Large intestine (tissue), 3 donors: Measurements from ENCODE around the gene DYNC2I2. TPM values are rescaled to one million over a fixed set of nuclear protein-coding genes. Genes with fewer than 3 reads are reported as not detected.
"Not testable (repeated sequence)": the region's sequence is repeated elsewhere in the genome, so short reads cannot be mapped to it uniquely, and the experiment has no call there.

Source experiments
- DNase-seq, 2 donors: peaks; one replicate each; pipeline versions ENCODE4 v3.0.0 to v3.0.0-alpha.2; 2013
- H3K27ac ChIP-seq: one replicate; pipeline ENCODE4 v1.5.1; 2013; ENCODE audit warnings: low read length
- H3K27me3 ChIP-seq: 2 replicates; pipeline ENCODE4 v1.6.1; 2013; ENCODE audit warnings: low read length; ENCODE audit not compliant: control insufficient read depth, insufficient read depth
- H3K36me3 ChIP-seq: 2 replicates; pipeline ENCODE4 v1.6.1; 2013; ENCODE audit warnings: low read length; ENCODE audit not compliant: control insufficient read depth, insufficient read depth
- H3K4me1 ChIP-seq: one replicate; pipeline ENCODE4 v1.6.1; 2013; ENCODE audit warnings: low read length; ENCODE audit not compliant: control insufficient read depth, insufficient read depth
- H3K4me3 ChIP-seq: one replicate; pipeline ENCODE4 v1.5.1; 2013; ENCODE audit warnings: low read length
- H3K9me3 ChIP-seq: one replicate; pipeline ENCODE4 v1.6.1; 2013; ENCODE audit warnings: mild to moderate bottlenecking, low read depth, low read length, moderate library complexity; ENCODE audit not compliant: control insufficient read depth
- WGBS: methylation state at CpG from one replicate; pipeline ENCODE4 v1.1.5; 2013; ENCODE audit warnings: low lambda C conversion rate; ENCODE audit not compliant: insufficient coverage; 5-methylcytosine and 5-hydroxymethylcytosine counted together
- polyA plus RNA-seq: library from polyadenylated mRNA; unstranded; fragments of 120-200 nt; gene quantifications from one replicate; pipeline ENCODE4 v1.2.1, GENCODE V29; 2013

The DYNC2I2 gene
- polyA plus RNA-seq, 1 donor, result 39.8 TPM

- Histone ChIP-seq H3K4me1 (peaks cover 4% of the 10 kb centered on the region), H3K36me3 (no peaks in the 10 kb centered on the region), H3K9me3 (no peaks in the 10 kb centered on the region), H3K27ac (no peak overlapping the region), H3K27me3 (no peaks in the 10 kb centered on the region), H3K4me3 (no peak overlapping the region)
- no peak for DNase-seq
- WGBS, result 100% methylated on average over 1 of the region's 1 CpG
Observed at GRCh38 chr9:128654481-128654880, 2.2 kb downstream of the DYNC2I2 start.

DNA sequence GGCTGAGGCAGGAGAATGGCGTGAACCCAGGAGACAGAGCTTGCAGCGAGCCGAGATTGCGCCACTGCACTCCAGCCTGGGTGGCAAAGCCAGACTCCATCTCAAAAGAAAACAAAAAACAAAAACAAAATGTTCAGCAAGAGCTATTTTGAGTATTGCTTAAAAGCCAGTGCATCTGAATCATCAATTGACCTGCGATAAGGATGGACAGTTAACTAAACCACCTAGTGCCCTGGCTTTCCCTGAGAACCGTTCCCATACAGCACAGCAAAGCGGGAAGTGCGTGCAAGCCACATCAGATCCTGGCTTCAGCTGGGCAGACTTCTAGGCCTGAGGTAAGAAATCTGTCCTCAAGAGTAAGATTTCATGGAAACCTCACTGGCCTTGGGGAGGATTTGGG is 2.7 kb downstream of the DYNC2I2 start:
- no peaks in the 10 kb centered on the region for H3K9me3 ChIP-seq
- H3K4me1 ChIP-seq, result peaks cover 4% of the 10 kb centered on the region
- H3K4me3 ChIP-seq, result no peak overlapping the region
- no peaks in the 10 kb centered on the region for H3K27me3 ChIP-seq
- no CpG with 5 or more reads among the region's 8 CpGs for WGBS
- no peak for DNase-seq
- no peaks in the 10 kb centered on the region for H3K36me3 ChIP-seq
- H3K27ac ChIP-seq, result no peak overlapping the region

DNA sequence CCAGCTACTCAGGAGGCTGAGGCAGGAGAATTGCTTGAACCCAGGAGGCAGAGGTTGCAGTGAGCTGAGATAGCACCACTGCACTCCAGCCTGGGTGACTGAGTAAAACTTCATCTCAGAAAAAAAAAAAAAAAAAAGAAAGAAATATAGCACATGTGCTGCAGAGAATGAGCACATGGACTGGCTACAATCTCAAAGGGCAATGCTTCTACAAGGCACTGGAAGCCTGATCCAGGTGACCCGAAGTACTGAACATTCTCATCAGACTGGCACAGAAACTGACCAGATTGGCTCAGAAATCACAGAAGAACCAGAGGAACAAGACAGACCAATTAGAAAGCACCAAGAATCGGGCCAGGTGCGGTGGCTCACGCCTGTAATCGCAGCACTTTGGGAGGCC is 4.8 kb downstream of the DYNC2I2 start:
- no peak overlapping the region for H3K27ac ChIP-seq
- WGBS, result no CpG with 5 or more reads among the region's 5 CpGs
- no peaks in the 10 kb centered on the region for H3K9me3 ChIP-seq
- no peaks in the 10 kb centered on the region for H3K27me3 ChIP-seq
- no peaks in the 10 kb centered on the region for H3K36me3 ChIP-seq
- no peak for DNase-seq
- H3K4me1 ChIP-seq, result no peaks in the 10 kb centered on the region
- H3K4me3 ChIP-seq, result no peak overlapping the region

GRCh38 chr9:128648206-128648605 is 8.4 kb downstream of the DYNC2I2 start:
- not testable (repeated sequence) for H3K27ac ChIP-seq, DNase-seq
- no CpG with 5 or more reads among the region's 9 CpGs for WGBS

GRCh38 chr9:128643519-128644300 is 12.9 kb downstream of the DYNC2I2 start:
- Histone ChIP-seq H3K36me3 (peaks cover 8% of the 10 kb centered on the region), H3K4me3 (no peak overlapping the region), H3K4me1 (no peaks in the 10 kb centered on the region), H3K9me3 (no peaks in the 10 kb centered on the region), H3K27ac (no peak overlapping the region), H3K27me3 (no peaks in the 10 kb centered on the region)
- WGBS, result 80% methylated on average over 1 of the region's 12 CpGs
- no peak for DNase-seq

More at GRCh38 chr9:128648206-128648605, 8.4 kb downstream of the DYNC2I2 start:
- not testable (repeated sequence) for H3K36me3 ChIP-seq, H3K4me1 ChIP-seq, H3K4me3 ChIP-seq, H3K9me3 ChIP-seq, H3K27me3 ChIP-seq

- no peaks in the 10 kb centered on the region for H3K27me3 ChIP-seq
- WGBS, result 100% methylated on average over 3 of the region's 12 CpGs
- H3K36me3 ChIP-seq, result peaks cover 9% of the 10 kb centered on the region
- no peak for DNase-seq
- H3K4me1 ChIP-seq, result no peaks in the 10 kb centered on the region
- H3K27ac ChIP-seq, result no peak overlapping the region
- H3K4me3 ChIP-seq, result no peak overlapping the region
- no peaks in the 10 kb centered on the region for H3K9me3 ChIP-seq
Observed at GRCh38 chr9:128642675-128643245, 13.9 kb downstream of the DYNC2I2 start.

- Histone ChIP-seq H3K27ac (no peak overlapping the region), H3K27me3 (no peaks in the 10 kb centered on the region), H3K9me3 (no peaks in the 10 kb centered on the region), H3K4me3 (no peak overlapping the region), H3K4me1 (peaks cover 9% of the 10 kb centered on the region), H3K36me3 (peaks cover 12% of the 10 kb centered on the region)
- no peak for DNase-seq
- no CpG with 5 or more reads among the region's 18 CpGs for WGBS
Observed at GRCh38 chr9:128640603-128641002, 16.0 kb downstream of the DYNC2I2 start.

GRCh38 chr9:128638580-128638979 is 18.1 kb downstream of the DYNC2I2 start:
- Histone ChIP-seq H3K9me3 (no peaks in the 10 kb centered on the region), H3K27me3 (no peaks in the 10 kb centered on the region), H3K36me3 (peaks cover 26% of the 10 kb centered on the region), H3K4me3 (no peak overlapping the region), H3K4me1 (peaks cover 18% of the 10 kb centered on the region), H3K27ac (no peak overlapping the region)
- DNase-seq, result no peak
- no CpG with 5 or more reads among the region's 4 CpGs for WGBS

DNA sequence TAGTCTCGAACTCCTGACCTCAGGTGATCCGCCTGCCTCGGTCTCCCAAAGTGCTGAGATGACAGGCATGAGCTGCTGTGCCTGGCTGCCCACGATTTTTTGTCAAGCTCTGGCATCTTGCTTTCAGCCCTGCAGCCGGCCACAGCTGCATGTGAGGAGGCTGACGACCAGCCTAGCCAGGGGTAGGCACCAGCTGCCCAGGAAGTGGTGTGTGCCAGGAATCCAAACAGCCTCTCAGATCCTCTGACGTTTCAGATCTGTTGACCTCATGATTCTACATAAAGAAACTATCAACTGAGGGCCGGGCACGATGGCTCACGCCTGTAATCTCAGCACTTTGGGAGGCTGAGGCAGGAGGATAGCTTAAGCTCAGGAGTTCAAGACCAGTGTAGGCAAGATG is 19.0 kb downstream of the DYNC2I2 start:
- Histone ChIP-seq H3K27me3 (no peaks in the 10 kb centered on the region), H3K36me3 (peaks cover 35% of the 10 kb centered on the region), H3K9me3 (no peaks in the 10 kb centered on the region), H3K27ac (no peak overlapping the region), H3K4me1 (peaks cover 18% of the 10 kb centered on the region), H3K4me3 (no peak overlapping the region)
- DNase-seq, result no peak
- no CpG with 5 or more reads among the region's 10 CpGs for WGBS

DNA sequence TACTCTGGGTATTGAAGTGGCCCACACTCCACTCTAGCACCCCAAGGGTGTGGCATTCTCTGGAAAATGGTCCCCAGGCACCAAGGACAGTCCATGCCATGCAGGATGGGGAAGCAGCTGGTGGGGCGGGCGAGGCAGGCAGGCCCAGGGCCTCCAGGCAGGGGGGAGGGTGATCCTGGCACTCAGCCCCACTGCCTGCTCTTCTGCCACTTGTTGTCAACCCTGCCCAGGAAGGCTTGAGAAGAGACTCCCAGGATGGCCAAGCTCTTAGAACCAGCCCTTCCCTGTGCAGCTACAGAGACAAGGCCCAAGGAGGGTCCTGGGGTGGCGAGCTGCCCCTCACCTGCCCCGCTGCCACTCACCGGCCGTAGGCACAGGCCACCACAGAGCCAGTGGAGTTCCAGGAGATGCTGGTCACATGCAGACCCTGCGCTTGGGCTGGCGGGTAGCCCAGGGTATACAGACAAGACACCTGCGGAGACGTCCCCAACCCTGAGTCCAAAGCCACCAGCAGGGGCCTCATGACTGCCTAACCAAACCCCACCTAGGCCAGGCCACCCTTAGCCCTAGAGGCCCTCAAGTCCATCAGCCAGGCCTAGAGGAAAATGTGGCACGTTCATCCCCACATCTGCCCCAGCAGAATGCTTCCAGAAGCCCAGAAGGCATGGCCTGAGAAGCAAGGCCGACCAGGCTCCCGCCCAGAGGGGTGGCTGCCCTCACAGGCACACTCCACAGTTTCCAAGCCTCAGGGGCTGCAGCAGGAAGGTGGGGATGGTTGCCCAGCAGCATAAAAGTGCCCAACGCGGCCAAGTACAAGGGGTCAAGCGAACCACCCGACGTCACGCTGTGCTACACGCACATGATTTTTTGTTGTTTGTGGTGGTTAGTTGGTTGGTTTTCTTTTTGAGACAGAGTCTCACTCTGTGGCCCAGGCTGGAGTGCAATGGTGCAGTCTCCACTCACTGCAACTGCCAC is 19.8 kb downstream of the DYNC2I2 start:
- Histone ChIP-seq H3K4me1 (peaks cover 18% of the 10 kb centered on the region), H3K9me3 (no peaks in the 10 kb centered on the region), H3K27me3 (no peaks in the 10 kb centered on the region), H3K27ac (peak overlapping the region; percentile 95), H3K4me3 (no peak overlapping the region), H3K36me3 (peaks cover 43% of the 10 kb centered on the region)
- WGBS, result no CpG with 5 or more reads among the region's 20 CpGs
- no peak for DNase-seq
